HEK293 (cell line): Measurements from ENCODE around the gene KRT73.

Experiments used
- CTCF ChIP-seq: fragments of 450-650 bp; formaldehyde crosslinking; IDR thresholded peaks from 2 replicates; pipeline ENCODE4 v1.5.1; 2016; ENCODE audit warnings: missing biosample characterization, missing genetic modification characterization
- ZBTB17 ChIP-seq: fragments of 450-650 bp; formaldehyde crosslinking; IDR thresholded peaks from 2 replicates; pipeline ENCODE4 v1.5.1; 2016; ENCODE audit warnings: missing biosample characterization, missing genetic modification characterization
- ZBTB7A ChIP-seq: fragments of 450-650 bp; formaldehyde crosslinking; IDR thresholded peaks from 2 replicates; pipeline ENCODE4 v1.5.1; 2016; ENCODE audit warnings: low read depth, missing biosample characterization, missing genetic modification characterization

- TF ChIP-seq CTCF (tag by site-specific recombination) (no peak), ZBTB17 (tag by site-specific recombination) (no peak), ZBTB7A (tag by site-specific recombination) (no peak)
Observed at GRCh38 chr12:52649066-52649465, 30.7 kb upstream of the KRT73 start.
